NCI-H2081 treated with DMSO at 0.1 percent for 48 hours (cell line): ENCODE data around the gene FAM89A.
"Not testable (repeated sequence)": the region's sequence is repeated elsewhere in the genome, so short reads cannot be mapped to it uniquely, and the experiment has no call there.

ENCODE experiments used
- DNase-seq: peaks from one replicate; lab custom pipeline; 2025; lab: John Stamatoyannopoulos, UW

Gene FAM89A

GRCh38 chr1:231029841-231030240 lies 10.2 kb downstream of the FAM89A start:
- no peak for DNase-seq

GRCh38 chr1:231029247-231029646 lies 10.8 kb downstream of the FAM89A start:
- DNase-seq: not testable (repeated sequence)

- no peak for DNase-seq
Observed at GRCh38 chr1:231028682-231029081, 11.4 kb downstream of the FAM89A start.

GRCh38 chr1:231027971-231028370 lies 12.1 kb downstream of the FAM89A start:
- DNase-seq: no peak

GRCh38 chr1:231027136-231027925 lies 12.7 kb downstream of the FAM89A start:
- no peak for DNase-seq

- no peak for DNase-seq
Observed at GRCh38 chr1:231026576-231026975, 13.5 kb downstream of the FAM89A start.

- no peak for DNase-seq
Observed at GRCh38 chr1:231023150-231023549, 16.9 kb downstream of the FAM89A start.

GRCh38 chr1:231022543-231022942 lies 17.5 kb downstream of the FAM89A start:
- DNase-seq: not testable (repeated sequence)

- no peak for DNase-seq
Observed at GRCh38 chr1:231021540-231022031, 18.5 kb downstream of the FAM89A start.

- no peak for DNase-seq
Observed at GRCh38 chr1:231020816-231021215, 19.2 kb downstream of the FAM89A start.

GRCh38 chr1:231020139-231020601 lies 19.9 kb downstream of the FAM89A start:
- no peak for DNase-seq

GRCh38 chr1:231019711-231020110 lies 20.3 kb downstream of the FAM89A start:
- no peak for DNase-seq

- no peak for DNase-seq
Observed at GRCh38 chr1:231016966-231017365, 23.1 kb downstream of the FAM89A start.

GRCh38 chr1:231016234-231016633 lies 23.8 kb downstream of the FAM89A start:
- no peak for DNase-seq

- DNase-seq: no peak
Observed at GRCh38 chr1:231013391-231014015, 26.6 kb downstream of the FAM89A start.

GRCh38 chr1:231011963-231012362 lies 28.1 kb downstream of the FAM89A start:
- no peak for DNase-seq

- DNase-seq: no peak
Observed at GRCh38 chr1:231011360-231011759, 28.7 kb downstream of the FAM89A start.

GRCh38 chr1:231007535-231007934 lies 32.5 kb downstream of the FAM89A start:
- not testable (repeated sequence) for DNase-seq

- DNase-seq: no peak
Observed at GRCh38 chr1:231001892-231002291, 38.2 kb downstream of the FAM89A start.

GRCh38 chr1:231000639-231001038 lies 39.4 kb downstream of the FAM89A start:
- DNase-seq: no peak

- DNase-seq: no peak
Observed at GRCh38 chr1:231000201-231000600, 39.9 kb downstream of the FAM89A start.

- no peak for DNase-seq
Observed at GRCh38 chr1:230994860-230995259, 45.2 kb downstream of the FAM89A start.

- no peak for DNase-seq
Observed at GRCh38 chr1:230992100-230992774, 47.8 kb downstream of the FAM89A start.
